Stimulated activated CD8-positive, alpha-beta memory T cell treated with anti-CD3 and anti-CD28 coated beads, Interleukin-15, amount 100 ng/mL, for 4 hours (primary cell): ENCODE data around the gene COL4A6.
"Not testable (repeated sequence)": the region's sequence is repeated elsewhere in the genome, so short reads cannot be mapped to it uniquely, and the experiment has no call there.

ENCODE experiments used
- DNase-seq, 2 donors: peaks; one replicate each; pipeline ENCODE4 v3.0.0-alpha.2; 2020; ENCODE audit warnings: low read depth in 2 of 2

Gene COL4A6

GRCh38 chrX:108438110-108438623, at the start of gene COL4A6:
Gene COL4A6 (minus strand): TSS chrX:108438422. CDS start chrX:108438196, 226 bp downstream.
- DNase-seq: no peak

- no peak for DNase-seq
Observed at GRCh38 chrX:108485960-108486359, 47.7 kb upstream of the COL4A6 start.

DNA sequence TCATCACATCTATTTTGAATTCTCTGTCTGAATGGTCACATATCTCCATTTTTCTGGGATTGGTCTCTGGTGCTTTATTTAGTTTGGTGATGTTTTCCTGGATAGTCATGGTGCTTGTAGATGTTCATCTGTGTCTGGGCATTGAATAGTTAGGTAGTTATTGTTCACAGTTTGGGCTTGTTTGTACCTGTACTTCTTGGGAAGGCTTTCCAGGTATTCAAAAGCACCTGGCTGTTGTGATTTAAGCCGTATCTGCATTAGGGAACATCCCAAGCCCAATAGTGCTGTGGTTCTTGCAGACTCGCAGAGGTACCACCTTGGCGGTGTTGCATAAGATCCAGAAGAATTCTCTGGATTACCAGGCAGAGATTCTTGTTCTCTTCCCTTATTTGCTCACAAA, 46.0 kb upstream of the COL4A6 start:
- no peak for DNase-seq

DNA sequence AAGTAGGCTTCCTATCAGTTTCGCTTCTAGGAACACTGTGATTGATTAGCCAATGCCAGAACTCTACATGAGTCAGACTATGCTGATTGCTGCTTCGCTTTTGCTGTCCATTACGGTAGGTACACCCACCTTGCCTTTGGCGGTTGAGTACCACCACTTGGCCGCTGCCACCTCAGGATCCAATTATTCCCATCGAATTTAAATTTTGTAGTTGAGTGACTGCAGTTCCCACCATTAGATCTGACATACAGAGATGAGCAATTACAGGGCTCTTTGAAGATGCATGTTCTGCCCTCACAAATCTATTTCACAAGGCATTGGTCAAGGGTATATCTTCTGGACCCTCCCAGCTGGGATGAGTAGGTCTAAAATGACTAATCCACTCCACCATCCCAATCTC, 43.3 kb upstream of the COL4A6 start:
- not testable (repeated sequence) for DNase-seq

GRCh38 chrX:108473979-108474378, 35.8 kb upstream of the COL4A6 start:
- no peak for DNase-seq

DNA sequence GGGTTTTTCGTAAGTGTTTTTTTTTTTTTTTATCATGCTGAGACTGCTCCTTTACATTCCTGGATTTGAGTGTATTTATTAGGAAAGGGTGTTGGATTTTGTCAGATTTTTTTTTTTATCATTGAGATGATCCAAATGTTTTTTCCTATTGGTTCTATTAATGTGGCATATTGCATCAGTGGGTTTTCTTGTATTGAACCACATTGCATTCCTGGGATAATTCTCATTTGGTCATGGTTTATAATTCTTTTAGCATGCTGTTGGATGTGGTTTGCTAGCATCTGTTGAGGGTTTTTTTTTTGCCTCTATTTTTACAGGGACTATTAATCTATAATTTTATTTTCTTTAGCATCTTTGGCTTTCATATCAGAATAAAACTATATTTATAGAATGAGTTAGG, 30.3 kb upstream of the COL4A6 start:
- DNase-seq: no peak

- DNase-seq: no peak
Observed at GRCh38 chrX:108464604-108465003, 26.4 kb upstream of the COL4A6 start.

DNA sequence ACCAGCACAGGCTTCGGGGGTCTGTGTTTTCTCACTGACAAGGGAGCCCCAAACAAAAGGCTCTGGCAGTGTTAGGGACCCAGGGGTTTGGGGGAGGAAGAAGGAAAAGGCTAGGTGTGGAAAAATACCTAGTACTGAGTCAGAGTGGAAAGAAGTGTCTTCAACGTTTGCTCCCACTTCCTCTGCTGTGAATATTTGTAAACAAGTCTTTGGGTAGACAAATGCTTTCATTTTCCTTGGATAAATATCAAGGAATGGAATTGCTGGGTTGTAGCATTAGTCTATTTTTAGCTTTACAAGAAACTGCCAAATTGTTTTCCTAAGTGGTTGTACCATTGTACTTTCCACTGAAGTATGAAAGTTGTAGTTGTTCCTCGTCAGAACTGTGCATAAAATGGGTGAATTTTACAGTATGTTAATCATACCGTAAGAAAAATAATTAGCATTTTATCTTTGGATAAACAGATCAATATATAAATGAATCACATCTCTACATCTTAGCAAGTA, 18.8 kb upstream of the COL4A6 start:
- no peak for DNase-seq

GRCh38 chrX:108453841-108454240, 15.6 kb upstream of the COL4A6 start:
- no peak for DNase-seq

- DNase-seq: no peak
Observed at GRCh38 chrX:108447303-108447702, 9.1 kb upstream of the COL4A6 start.

DNA sequence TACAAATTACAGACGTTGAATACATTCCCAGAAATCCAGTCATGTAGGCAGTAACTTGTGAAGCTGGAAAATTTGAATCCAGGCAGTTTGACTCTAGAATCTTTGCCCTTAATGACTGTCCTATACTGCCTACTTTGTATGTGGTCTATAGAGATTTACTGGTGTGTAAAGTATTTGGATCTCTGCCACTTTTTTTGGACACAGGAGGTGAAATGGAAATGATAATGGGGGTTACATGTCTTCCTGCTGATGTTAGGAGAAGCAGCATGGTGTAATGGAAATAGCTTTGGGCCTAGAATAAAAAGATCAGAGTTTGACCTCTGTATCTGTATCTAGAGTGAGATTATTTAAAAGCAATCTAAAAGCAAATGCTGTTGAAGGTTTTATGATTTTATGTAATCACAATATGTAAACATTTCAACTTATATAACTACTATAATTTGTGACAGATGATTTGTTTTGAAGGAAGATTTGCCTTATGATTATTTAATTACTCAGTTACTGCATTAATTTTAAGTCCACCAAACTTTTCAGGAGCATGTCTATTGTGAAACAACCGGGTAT, 4.8 kb upstream of the COL4A6 start:
- DNase-seq: no peak

GRCh38 chrX:108439961-108440696, 1.9 kb upstream of the COL4A6 start:
- DNase-seq: no peak

DNA sequence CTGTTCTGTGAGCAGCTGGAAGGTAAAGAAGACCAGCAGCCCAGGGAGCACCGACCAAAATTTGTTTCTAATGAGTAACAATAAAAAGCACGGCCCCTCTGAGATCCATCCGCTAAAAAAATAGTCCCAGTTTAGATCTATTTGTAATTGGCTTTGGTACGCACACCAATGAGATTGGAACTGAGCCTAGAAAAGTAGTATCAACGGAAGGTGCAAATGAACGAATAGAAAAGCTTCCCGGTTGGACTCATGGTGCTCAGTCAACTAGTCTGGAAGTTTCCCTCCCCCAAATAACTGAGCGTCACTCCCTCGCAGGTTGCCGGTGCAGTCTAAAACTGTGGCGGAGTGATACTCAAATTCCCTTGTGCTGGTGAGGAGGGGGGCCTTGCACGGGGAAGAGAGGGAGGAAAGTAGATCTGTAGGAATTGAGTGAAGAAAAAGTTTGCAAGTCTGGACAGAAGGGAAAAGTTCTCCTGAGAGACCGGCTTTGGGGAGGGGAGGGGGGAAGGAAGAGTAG, 1.3 kb upstream of the COL4A6 start, which contains the start of gene COL4A5:
TSS of gene COL4A5 (plus strand) at position 413 of the 517 bp plus-strand sequence. CDS start 288 bp downstream, outside the sequence.
- DNase-seq: no peak

- no peak for DNase-seq
Observed at GRCh38 chrX:108437349-108438109, 693 bp downstream of the COL4A6 start.

DNA sequence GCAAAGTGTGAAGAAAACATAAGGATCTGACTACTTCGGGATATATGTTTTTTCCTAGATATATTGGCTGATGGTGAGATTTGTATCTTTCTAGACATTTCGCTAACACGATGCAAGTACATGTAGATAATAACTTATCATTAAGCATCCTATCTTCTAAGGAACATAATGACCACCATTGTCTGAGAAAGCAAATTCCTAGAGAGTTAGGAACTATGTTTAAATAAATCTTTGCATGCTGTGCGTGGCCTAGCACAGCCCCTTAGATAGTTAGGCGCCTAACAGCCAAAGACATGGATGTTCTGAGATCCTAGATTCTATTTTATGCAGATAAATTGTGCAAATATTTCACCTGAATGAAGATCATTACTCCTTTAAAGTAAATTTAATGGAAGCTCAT, 3.0 kb downstream of the COL4A6 start:
- no peak for DNase-seq

- no peak for DNase-seq
Observed at GRCh38 chrX:108426262-108426661, 12.0 kb downstream of the COL4A6 start.

DNA sequence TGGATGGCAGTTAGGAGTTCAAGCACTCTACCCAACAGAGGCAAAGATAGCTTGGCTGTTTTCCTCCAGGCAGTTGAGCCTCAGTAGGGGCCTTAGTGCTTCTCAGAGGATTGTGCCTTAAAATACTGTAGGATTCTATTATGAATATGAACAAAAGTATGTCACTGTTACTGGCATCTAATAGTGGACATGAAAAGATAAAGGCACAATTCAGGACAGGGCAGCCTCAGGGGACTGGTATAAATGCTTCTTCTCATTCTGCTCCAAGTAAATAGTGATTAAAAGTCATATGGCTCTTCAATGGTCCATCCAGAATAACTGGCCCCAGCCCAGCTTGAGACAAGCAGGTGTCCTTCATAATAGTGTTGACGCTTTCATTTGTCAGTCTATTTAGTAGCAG, 17.7 kb downstream of the COL4A6 start:
- no peak for DNase-seq

DNA sequence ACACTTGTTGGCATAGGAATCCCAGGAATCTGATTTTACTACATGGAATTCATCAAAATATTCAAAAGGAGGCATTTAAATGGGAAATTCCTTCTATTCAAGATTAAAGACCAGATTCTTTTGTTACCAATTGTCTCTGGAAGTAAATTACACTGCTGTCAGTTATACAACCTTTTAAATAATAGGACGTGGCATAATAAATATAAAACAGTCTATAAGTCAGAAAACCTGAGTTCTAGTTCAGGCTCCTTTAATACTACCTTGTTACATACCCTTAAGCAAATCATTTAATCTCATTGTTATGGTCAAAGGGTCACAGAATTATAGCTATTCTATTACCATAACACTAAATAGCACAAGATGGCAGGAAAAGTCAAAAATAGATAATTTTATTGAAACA, 18.8 kb downstream of the COL4A6 start:
- DNase-seq: no peak

DNA sequence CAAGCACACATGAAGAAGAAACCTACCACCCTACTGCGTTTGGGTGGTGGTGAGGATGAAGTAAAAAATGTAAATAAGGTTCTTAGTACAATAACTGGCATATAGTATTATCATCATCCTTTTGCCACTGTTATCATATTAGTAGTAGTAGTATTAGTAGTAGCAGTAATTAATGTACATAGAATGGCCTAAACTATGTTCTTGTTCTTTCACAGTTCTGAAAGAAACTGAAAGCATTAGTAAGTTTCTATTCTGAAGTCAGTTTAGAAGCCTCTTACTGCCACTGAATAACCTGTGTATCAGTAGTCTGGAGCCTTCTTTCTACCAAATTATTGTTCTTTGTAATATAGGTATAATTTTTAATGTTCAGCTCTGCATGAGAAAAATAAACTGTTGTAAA, 21.0 kb downstream of the COL4A6 start:
- no peak for DNase-seq

GRCh38 chrX:108415891-108416290, 22.3 kb downstream of the COL4A6 start:
- no peak for DNase-seq

- DNase-seq: no peak
Observed at GRCh38 chrX:108415146-108415545, 23.1 kb downstream of the COL4A6 start.

GRCh38 chrX:108412783-108413182, 25.4 kb downstream of the COL4A6 start:
- no peak for DNase-seq
